CD14-positive monocyte (primary cell): Measurements from ENCODE around the gene IZUMO3. TPM values are rescaled to one million over a fixed set of nuclear protein-coding genes. Genes with fewer than 3 reads are reported as not detected.

Experiments used
- DNase-seq, 3 donors: peaks; one replicate each; pipeline ENCODE4 v3.0.0-alpha.2; 2011 to 2022
- H2AFZ ChIP-seq: 2 replicates; pipeline ENCODE4 v1.6.0; 2012; ENCODE audit warnings: mild to moderate bottlenecking, low read depth, low read length, inconsistent platforms; ENCODE audit not compliant: insufficient read depth, poor library complexity, severe bottlenecking
- H3K27ac ChIP-seq, 2 donors: 1 replicate in 1 of 2; 2 replicates in 1 of 2; pipeline ENCODE4 v1.5.1; 2012 to 2013; ENCODE audit warnings: low read length in 2 of 2, control low read depth in 1 of 2, inconsistent platforms in 1 of 2, low read depth in 1 of 2, mild to moderate bottlenecking in 1 of 2
- H3K27me3 ChIP-seq, 2 donors: one replicate each; pipeline versions ENCODE4 v1.6.0 to v1.6.1; 2011 to 2013; ENCODE audit warnings: low read length in 2 of 2; ENCODE audit not compliant: control insufficient read depth in 2 of 2, insufficient read depth in 2 of 2
- H3K36me3 ChIP-seq, 2 donors: replicated peaks in 1 of 2; 1 replicate in 1 of 2; 2 replicates in 1 of 2; pipeline versions ENCODE4 v1.5.1 to v1.6.1; 2012 to 2013; ENCODE audit warnings: low read length in 2 of 2, control low read depth in 1 of 2, inconsistent platforms in 1 of 2, mild to moderate bottlenecking in 1 of 2; ENCODE audit not compliant: insufficient read depth in 2 of 2, control insufficient read depth in 1 of 2
- H3K4me1 ChIP-seq, 2 donors: 1 replicate in 1 of 2; 2 replicates in 1 of 2; pipeline versions ENCODE4 v1.5.1 to v1.6.1; 2012 to 2013; ENCODE audit warnings: low read length in 2 of 2, control low read depth in 1 of 2, inconsistent platforms in 1 of 2, mild to moderate bottlenecking in 1 of 2, moderate library complexity in 1 of 2; ENCODE audit not compliant: insufficient read depth in 2 of 2, control insufficient read depth in 1 of 2
- H3K4me2 ChIP-seq: replicated peaks from 2 replicates; pipeline ENCODE3; 2012; ENCODE audit warnings: low read length, moderate library complexity, mild to moderate bottlenecking; ENCODE audit not compliant: poor library complexity, severe bottlenecking; ENCODE audit errors: extremely low read depth
- H3K4me3 ChIP-seq, 3 experiments: fragments of 200-600 bp in 1 of 3; sonication (generic) in 1 of 3; replicated peaks in 1 of 3; 1 replicate in 2 of 3; 2 replicates in 1 of 3; pipeline ENCODE4 v1.5.1; 2011 to 2013; ENCODE audit warnings: low read length in 3 of 3, mild to moderate bottlenecking in 3 of 3, control low read depth in 2 of 3, low read depth in 2 of 3, inconsistent platforms in 1 of 3, moderate library complexity in 1 of 3
- H3K79me2 ChIP-seq: 2 replicates; pipeline ENCODE4 v1.6.0; 2012; ENCODE audit warnings: mild to moderate bottlenecking, control low read depth, inconsistent platforms, low read length, moderate library complexity; ENCODE audit not compliant: insufficient read depth
- H3K9ac ChIP-seq: 2 replicates; pipeline ENCODE4 v1.6.0; 2017; ENCODE audit warnings: low read length, mild to moderate bottlenecking; ENCODE audit not compliant: insufficient read depth, poor library complexity, severe bottlenecking
- H3K9me3 ChIP-seq, 2 donors: replicated peaks in 1 of 2; 1 replicate in 1 of 2; 2 replicates in 1 of 2; pipeline versions ENCODE4 v1.5.1 to v1.6.1; 2012 to 2013; ENCODE audit warnings: low read length in 2 of 2, control low read depth in 1 of 2; ENCODE audit not compliant: control insufficient read depth in 1 of 2, insufficient read depth in 1 of 2
- H4K20me1 ChIP-seq: 2 replicates; pipeline ENCODE4 v1.6.0; 2012; ENCODE audit warnings: mild to moderate bottlenecking, low read length, control low read depth, moderate library complexity; ENCODE audit not compliant: insufficient read depth
- H3K27ac Mint-ChIP-seq, 7 donors: one replicate each; pipeline ENCODE4 v1.8.0; 2020; ENCODE audit warnings: mild to moderate bottlenecking in 7 of 7, mixed read lengths in 7 of 7, moderate library complexity in 6 of 7, inconsistent platforms in 2 of 7
- H3K27me3 Mint-ChIP-seq, 3 donors: one replicate each; pipeline ENCODE4 v1.8.0; 2021 to 2022; ENCODE audit warnings: low read depth in 3 of 3, mild to moderate bottlenecking in 3 of 3, mixed read lengths in 3 of 3, moderate library complexity in 3 of 3, inconsistent platforms in 1 of 3
- H3K36me3 Mint-ChIP-seq, 2 donors: one replicate each; pipeline ENCODE4 v1.8.0; 2020; ENCODE audit warnings: mixed read lengths in 2 of 2, inconsistent platforms in 1 of 2, mild to moderate bottlenecking in 1 of 2
- H3K4me1 Mint-ChIP-seq: one replicate; pipeline ENCODE4 v1.8.0; 2020; ENCODE audit warnings: mild to moderate bottlenecking, mixed read lengths
- H3K4me3 Mint-ChIP-seq, 2 donors: one replicate each; pipeline ENCODE4 v1.8.0; 2020; ENCODE audit warnings: mild to moderate bottlenecking in 2 of 2, mixed read lengths in 2 of 2, moderate library complexity in 1 of 2
- H3K9me3 Mint-ChIP-seq, 7 donors: one replicate each; pipeline ENCODE4 v1.8.0; 2020 to 2022; ENCODE audit warnings: mixed read lengths in 7 of 7, mild to moderate bottlenecking in 6 of 7, moderate library complexity in 6 of 7, inconsistent platforms in 2 of 7
- CTCF ChIP-seq: fragments of 200-600 bp; IDR thresholded peaks from one replicate; pipeline ENCODE4 v1.8.0; 2022; ENCODE audit warnings: antibody characterized with exemption, mild to moderate bottlenecking
- WGBS: methylation state at CpG from one replicate; pipeline ENCODE4 v1.1.5; 2013; ENCODE audit warnings: missing lambda C conversion rate; ENCODE audit not compliant: insufficient coverage; 5-methylcytosine and 5-hydroxymethylcytosine counted together
- intact Hi-C, 2 donors: fragments of 100-400 bp; cut with micrococcal nuclease; formaldehyde crosslinking; loops; one replicate each; pipeline versions ENCODE4 v1.15.0 to v1.15.1; 2023
- polyA plus RNA-seq, 3 donors: library from polyadenylated mRNA; depleted of rRNA in 1 of 3; unstranded in 2 of 3; stranded (reverse) in 1 of 3; fragments of 300-500 nt in 2 of 3; fragments of >200 nt in 1 of 3; fragmentation: Illumina TruSeq in 2 of 3; gene quantifications; 1 replicate in 2 of 3; 2 replicates in 1 of 3; pipeline ENCODE4 v1.2.3, GENCODE V29; 2012 to 2021

The IZUMO3 gene
- polyA plus RNA-seq, 3 donors = not detected

GRCh38 chr9:24497671-24498070 is 48.0 kb downstream of the IZUMO3 start:
- Mint-ChIP-seq H3K4me1 (no peaks in the 10 kb centered on the region), H3K9me3 (peaks cover 0 to 5% (median 1%) of the 10 kb centered on the region in 7 donors), H3K27me3 (no peaks in the 10 kb centered on the region), H3K27ac (no peak overlapping the region), H3K36me3 (no peaks in the 10 kb centered on the region), H3K4me3 (no peak overlapping the region)
- Histone ChIP-seq H3K27ac (no peak overlapping the region), H4K20me1 (no peaks in the 10 kb centered on the region), H2AFZ (no peak overlapping the region), H3K27me3 (no peaks in the 10 kb centered on the region), H3K79me2 (no peaks in the 10 kb centered on the region), H3K4me1 (no peaks in the 10 kb centered on the region), H3K9me3 (no peaks in the 10 kb centered on the region), H3K4me2 (no peak overlapping the region), H3K36me3 (no peaks in the 10 kb centered on the region), H3K4me3 (no peak overlapping the region), H3K9ac (no peak overlapping the region)
- DNase-seq = no peak
- intact Hi-C loops = no loop called here
- 83% methylated on average over 1 of the region's 4 CpGs for whole genome bisulfite sequencing
- no peak for TF ChIP-seq CTCF
